ENCODE data around the gene BBS12. TPM values are rescaled to one million over a fixed set of nuclear protein-coding genes. Genes with fewer than 3 reads are reported as not detected.

Gene BBS12
- polyA plus RNA-seq, 1 of the 3 experiments (the other 2 are of a cell fraction) = 1.5 TPM

DNA sequence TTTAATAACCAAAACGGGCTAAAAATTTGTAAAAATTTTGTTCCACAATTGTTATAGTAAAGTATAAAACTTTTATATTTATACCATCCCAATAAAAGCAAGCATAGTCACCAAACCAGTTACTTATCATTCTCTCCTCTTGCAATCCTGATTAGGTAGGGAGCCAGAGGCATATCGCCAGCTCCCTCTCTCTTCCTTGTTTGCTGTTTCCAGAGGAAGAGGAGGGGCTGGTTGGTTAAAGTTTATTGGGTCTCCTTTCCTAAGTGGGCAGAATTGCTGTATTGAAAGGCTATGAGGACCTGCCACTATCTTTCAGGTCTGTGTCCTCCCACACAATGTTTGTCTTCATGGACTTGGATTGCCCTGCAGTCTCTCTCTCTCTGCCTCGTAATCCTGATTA, 29.6 kb upstream of the BBS12 start:
- no peak overlapping the region for H3K4me2 ChIP-seq
- ChIA-PET POLR2A (no interaction called here), CTCF (interaction anchor here (1.1 to 1.5 kb wide), 2 partner anchors 14 to 125 kb away, joined by 3 to 4 read pairs; no protein-coding TSS in a partner anchor)
- no peak overlapping the region for H3K4me3 ChIP-seq (ENCODE audit: low read depth in 2 of 2, low read length in 1 of 2)
- no peak overlapping the region for H2AFZ ChIP-seq (ENCODE audit: low read depth)
- H3K9ac ChIP-seq = no peak overlapping the region
- no peak overlapping the region for H3K27ac ChIP-seq (ENCODE audit: low read depth in 2 of 2, low read length in 1 of 2)
- H3F3A ChIP-seq (replicated peaks; ENCODE audit: insufficient read depth) = no peaks in the 10 kb centered on the region
- H3K79me2 ChIP-seq (ENCODE audit: insufficient read depth) = no peaks in the 10 kb centered on the region
- H3K9me3 ChIP-seq = no peaks in the 10 kb centered on the region
- no peaks in the 10 kb centered on the region for H3K9me2 ChIP-seq
- H3K36me3 ChIP-seq (replicated peaks in 1 of 2; ENCODE audit: control insufficient read depth in 1 of 2, insufficient read depth in 2 of 2, low read length in 1 of 2) = no peaks in the 10 kb centered on the region
- no peak for TF ChIP-seq RXRA (IDR thresholded peaks at IDR 0.05; ENCODE audit: borderline replicate concordance, low read depth)
- no peak for TF ChIP-seq TEAD4 (IDR thresholded peaks at IDR 0.05; ENCODE audit: borderline replicate concordance, insufficient read depth)
- no peak for TF ChIP-seq FOXM1 (IDR thresholded peaks at IDR 0.05; ENCODE audit: low read depth)
- TF ChIP-seq, protein P1, sequence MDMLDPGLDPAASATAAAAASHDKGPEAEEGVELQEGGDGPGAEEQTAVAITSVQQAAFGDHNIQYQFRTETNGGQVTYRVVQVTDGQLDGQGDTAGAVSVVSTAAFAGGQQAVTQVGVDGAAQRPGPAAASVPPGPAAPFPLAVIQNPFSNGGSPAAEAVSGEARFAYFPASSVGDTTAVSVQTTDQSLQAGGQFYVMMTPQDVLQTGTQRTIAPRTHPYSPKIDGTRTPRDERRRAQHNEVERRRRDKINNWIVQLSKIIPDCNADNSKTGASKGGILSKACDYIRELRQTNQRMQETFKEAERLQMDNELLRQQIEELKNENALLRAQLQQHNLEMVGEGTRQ (IDR thresholded peaks at IDR 0.05; ENCODE audit: borderline replicate concordance, low read depth, low read length) = no peak
- no peak for TF ChIP-seq EP300 (IDR thresholded peaks at IDR 0.05; ENCODE audit: borderline replicate concordance in 1 of 2, low read depth in 1 of 2, low read length in 1 of 2)
- no peak for TF ChIP-seq TCF12 (IDR thresholded peaks at IDR 0.05)
- no peak for TF ChIP-seq MXI1 (IDR thresholded peaks at IDR 0.05; ENCODE audit: low read depth, low read length)
- TF ChIP-seq GABPA (IDR thresholded peaks at IDR 0.05; ENCODE audit: low read depth) = no peak
- TF ChIP-seq POLR2AphosphoS5 (IDR thresholded peaks at IDR 0.05; ENCODE audit: low read depth, low read length) = no peak
- no peak for TF ChIP-seq FOSL2 (IDR thresholded peaks at IDR 0.05; ENCODE audit: borderline replicate concordance, low read depth)
- TF ChIP-seq RAD21 (IDR thresholded peaks at IDR 0.05; ENCODE audit: low read length) = no peak
- TF ChIP-seq SIN3A (IDR thresholded peaks at IDR 0.05; ENCODE audit: borderline replicate concordance, low read depth, low read length) = no peak
- no peak for TF ChIP-seq SMC3 (IDR thresholded peaks at IDR 0.05; ENCODE audit: low read depth, low read length)
- TF ChIP-seq FOXJ3 (CRISPR knock-in tag; IDR thresholded peaks at IDR 0.05) = no peak
- TF ChIP-seq, protein P2, sequence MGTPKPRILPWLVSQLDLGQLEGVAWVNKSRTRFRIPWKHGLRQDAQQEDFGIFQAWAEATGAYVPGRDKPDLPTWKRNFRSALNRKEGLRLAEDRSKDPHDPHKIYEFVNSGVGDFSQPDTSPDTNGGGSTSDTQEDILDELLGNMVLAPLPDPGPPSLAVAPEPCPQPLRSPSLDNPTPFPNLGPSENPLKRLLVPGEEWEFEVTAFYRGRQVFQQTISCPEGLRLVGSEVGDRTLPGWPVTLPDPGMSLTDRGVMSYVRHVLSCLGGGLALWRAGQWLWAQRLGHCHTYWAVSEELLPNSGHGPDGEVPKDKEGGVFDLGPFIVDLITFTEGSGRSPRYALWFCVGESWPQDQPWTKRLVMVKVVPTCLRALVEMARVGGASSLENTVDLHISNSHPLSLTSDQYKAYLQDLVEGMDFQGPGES (IDR thresholded peaks at IDR 0.05; ENCODE audit: low read depth, low read length) = no peak
- TF ChIP-seq, protein P3, sequence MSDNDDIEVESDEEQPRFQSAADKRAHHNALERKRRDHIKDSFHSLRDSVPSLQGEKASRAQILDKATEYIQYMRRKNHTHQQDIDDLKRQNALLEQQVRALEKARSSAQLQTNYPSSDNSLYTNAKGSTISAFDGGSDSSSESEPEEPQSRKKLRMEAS (IDR thresholded peaks at IDR 0.05; ENCODE audit: low read depth) = no peak
- H3K4me1 ChIP-seq (ENCODE audit: control insufficient read depth in 1 of 2, insufficient read depth in 2 of 2, low read depth in 1 of 2, low read length in 1 of 2) = peaks cover 5 to 6% of the 10 kb centered on the region in 2 experiments; a peak in 1 of 4 replicates
- no peaks in the 10 kb centered on the region for H3K27me3 ChIP-seq (ENCODE audit: insufficient read depth)
- WGBS (ENCODE audit: low lambda C conversion rate) = 58% methylated on average over 3 of the region's 3 CpGs
- no peaks in the 10 kb centered on the region for H4K20me1 ChIP-seq (ENCODE audit: insufficient read depth)
- no peak for DNase-seq

DNA sequence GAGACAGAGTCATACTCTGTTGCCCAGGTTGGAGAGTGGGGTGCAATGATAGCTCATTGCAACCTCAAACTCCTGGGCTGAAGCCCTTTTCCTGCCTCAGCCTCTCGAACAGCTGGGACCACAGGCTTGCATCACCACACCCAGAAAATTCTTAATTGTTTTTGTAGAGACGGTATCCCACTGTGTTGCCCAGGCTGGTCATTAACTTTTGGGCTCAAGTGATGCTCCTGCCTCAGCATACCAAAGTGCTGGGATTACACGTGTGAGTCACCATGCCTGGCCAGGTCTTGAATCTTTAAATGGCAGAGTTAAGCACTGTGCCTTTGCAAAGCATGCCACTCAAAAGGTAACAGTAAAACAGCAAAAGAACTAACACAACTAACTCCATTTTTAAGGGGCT, 28.6 kb upstream of the BBS12 start:
- Histone ChIP-seq H3K79me2 (ENCODE audit: insufficient read depth) (no peaks in the 10 kb centered on the region), H3K27me3 (ENCODE audit: insufficient read depth) (no peaks in the 10 kb centered on the region), H3K36me3 (replicated peaks in 1 of 2; ENCODE audit: control insufficient read depth in 1 of 2, insufficient read depth in 2 of 2, low read length in 1 of 2) (no peaks in the 10 kb centered on the region), H3K9ac (no peak overlapping the region), H3K4me2 (no peak overlapping the region), H3K9me3 (no peaks in the 10 kb centered on the region), H3K4me3 (ENCODE audit: low read depth in 2 of 2, low read length in 1 of 2) (no peak overlapping the region), H3F3A (replicated peaks; ENCODE audit: insufficient read depth) (no peaks in the 10 kb centered on the region), H3K9me2 (no peaks in the 10 kb centered on the region), H3K4me1 (ENCODE audit: control insufficient read depth in 1 of 2, insufficient read depth in 2 of 2, low read depth in 1 of 2, low read length in 1 of 2) (peaks cover 5 to 6% of the 10 kb centered on the region in 2 experiments; a peak in 1 of 4 replicates), H4K20me1 (ENCODE audit: insufficient read depth) (no peaks in the 10 kb centered on the region), H3K27ac (ENCODE audit: low read depth in 2 of 2, low read length in 1 of 2) (no peak overlapping the region), H2AFZ (ENCODE audit: low read depth) (no peak overlapping the region)
- DNase-seq = no peak
- ChIA-PET CTCF (interaction anchor here (1.1 to 1.5 kb wide), 2 partner anchors 13 to 126 kb away, joined by 3 to 4 read pairs; no protein-coding TSS in a partner anchor), POLR2A (no interaction called here)
- WGBS (ENCODE audit: low lambda C conversion rate) = 18% methylated on average over 3 of the region's 3 CpGs
- TF ChIP-seq RAD21 (IDR thresholded peaks at IDR 0.05; ENCODE audit: low read length) = no peak
